Adrenal gland (tissue), 12 donors: ENCODE measurements around the gene TAS1R1. TPM values are rescaled to one million over a fixed set of nuclear protein-coding genes. Genes with fewer than 3 reads are reported as not detected.
A peak's percentile ranks its signal among the peaks of the same experiment; 100 is the strongest.

Experiments used
- DNase-seq, 7 donors: peaks; one replicate each; pipeline ENCODE4 v3.0.0-alpha.2; 2019 to 2020
- H3K27ac ChIP-seq, 5 donors: fragments of 200-600 bp; sonication (generic) in 4 of 5; 1 replicate in 3 of 5; 2 replicates in 2 of 5; pipeline versions ENCODE4 v1.5.1 to v1.8.0; 2016 to 2020; ENCODE audit warnings: mild to moderate bottlenecking in 1 of 5
- H3K27me3 ChIP-seq: fragments of 200-600 bp; 2 replicates; pipeline ENCODE4 v1.8.0; 2021
- H3K36me3 ChIP-seq, 2 donors: fragments of 200-600 bp; replicated peaks in 1 of 2; 1 replicate in 1 of 2; 2 replicates in 1 of 2; pipeline versions ENCODE4 v1.5.1 to v1.8.0; 2018 to 2022
- H3K4me1 ChIP-seq, 2 donors: fragments of 200-600 bp; replicated peaks in 1 of 2; 1 replicate in 1 of 2; 2 replicates in 1 of 2; pipeline versions ENCODE4 v1.5.1 to v1.8.0; 2018 to 2021
- H3K4me3 ChIP-seq, 4 donors: fragments of 200-600 bp; sonication (generic) in 3 of 4; one replicate each; pipeline ENCODE4 v1.5.1; 2016 to 2018
- H3K9me3 ChIP-seq, 3 donors: fragments of 200-600 bp; sonication (generic) in 1 of 3; replicated peaks in 1 of 3; 1 replicate in 2 of 3; 2 replicates in 1 of 3; pipeline versions ENCODE4 v1.5.1 to v1.8.0; 2016 to 2021
- CTCF ChIP-seq, 6 experiments: fragments of 450-650 bp in 4 of 6; fragments of 200-600 bp in 2 of 6; sonication (generic) in 1 of 6; IDR thresholded peaks; 1 replicate in 5 of 6; 2 replicates in 1 of 6; pipeline versions ENCODE4 v1.5.1 to v1.8.0; 2016 to 2021; ENCODE audit warnings: antibody characterized with exemption in 6 of 6, mild to moderate bottlenecking in 2 of 6, moderate library complexity in 1 of 6
- POLR2A ChIP-seq, 2 donors: fragments of 450-650 bp; IDR thresholded peaks; one replicate each; pipeline ENCODE4 v1.6.1; 2017; ENCODE audit warnings: antibody characterized with exemption in 2 of 2, mild to moderate bottlenecking in 2 of 2, moderate library complexity in 1 of 2
- WGBS, 4 donors: extraction: QIAGEN DNeasy Blood & Tissue Kit in 2 of 4; methylation state at CpG; one replicate each; pipeline versions ENCODE4 v1.1.5 to v1.1.7; 2013 to 2017; 5-methylcytosine and 5-hydroxymethylcytosine counted together
- intact Hi-C, 2 donors: fragments of 100-400 bp; cut with DNase I; formaldehyde crosslinking; loops; one replicate each; pipeline versions ENCODE4 v1.14.1 to v1.15.0; 2022 to 2023
- polyA plus RNA-seq, 3 donors: library from polyadenylated mRNA; stranded (reverse); fragments of 200-250 nt in 2 of 3; fragments of 350-450 nt in 1 of 3; fragmentation: Illumina TruSeq in 1 of 3; extraction: RNeasy Lipid Tissue Mini Kit (QIAGEN cat#74804) in 1 of 3; gene quantifications; one replicate each; pipeline ENCODE4 v1.2.3, GENCODE V29; 2013 to 2014
- total RNA-seq, 9 donors: library from RNA; depleted of rRNA in 4 of 9; stranded (reverse); fragments of >200 nt in 4 of 9; fragments of 120-200 nt in 1 of 9; fragmentation: NEBNext Ultra II Directional in 1 of 9; extraction: Animal tissue kit (Norgen Biotek cat#: 25700) in 1 of 9; gene quantifications; one replicate each; pipeline versions ENCODE4 v1.1.0 to v1.2.4, GENCODE V29; 2013 to 2023
- donor health status: healthy with polysubstance abuse.
- donor health status: Bipolar disorder and iron deficiency.
- donor health status: DM: yes; HTN: yes; CAD: no.
- donor health status: DM: no; HTN: no; CAD: no.
- donor health status: DM: no; HTN: no; CAD: no.
- donor health status: DM: yes; HTN: yes; CAD: no.

Gene TAS1R1
- total and polyA plus RNA-seq, 12 donors, result 0.11 to 0.83 (median 0.40) TPM; not detected in 5

GRCh38 chr1:6584126-6585080, 29.3 kb downstream of the TAS1R1 start:
- no peaks in the 10 kb centered on the region for H3K27me3 ChIP-seq
- 80 to 84% (median 83%) methylated on average over 16 to 21 of the region's 21 CpGs for WGBS, 4 donors
- H3K36me3 ChIP-seq, result peaks cover 0 to 15% of the 10 kb centered on the region in 2 donors
- peaks cover 25 to 53% of the 10 kb centered on the region in 2 donors for H3K4me1 ChIP-seq
- no peak overlapping the region for H3K27ac ChIP-seq
- intact Hi-C loops, result no loop called here
- no peak for DNase-seq
- H3K4me3 ChIP-seq, result no peak overlapping the region
- no peaks in the 10 kb centered on the region for H3K9me3 ChIP-seq
- TF ChIP-seq POLR2A (IDR thresholded peaks at IDR 0.05), result no peak
- peak in 1 of 6 experiments; percentile 19 for TF ChIP-seq CTCF (IDR thresholded peaks at IDR 0.05)

GRCh38 chr1:6585081-6585722, 30.1 kb downstream of the TAS1R1 start:
- 85 to 94% (median 90%) methylated on average over 9 to 12 of the region's 12 CpGs for WGBS, 4 donors
- DNase-seq, result no peak
- no peaks in the 10 kb centered on the region for H3K9me3 ChIP-seq
- peaks cover 0 to 23% of the 10 kb centered on the region in 2 donors for H3K36me3 ChIP-seq
- intact Hi-C loops, result no loop called here
- H3K4me1 ChIP-seq, result peaks cover 23 to 53% of the 10 kb centered on the region in 2 donors
- H3K27ac ChIP-seq, result no peak overlapping the region
- no peaks in the 10 kb centered on the region for H3K27me3 ChIP-seq
- H3K4me3 ChIP-seq, result no peak overlapping the region
- TF ChIP-seq POLR2A (IDR thresholded peaks at IDR 0.05) (no peak), CTCF (IDR thresholded peaks at IDR 0.05) (peak in 1 of 6 experiments; percentile 32)

GRCh38 chr1:6585841-6586240, 30.7 kb downstream of the TAS1R1 start:
- no peaks in the 10 kb centered on the region for H3K9me3 ChIP-seq
- H3K36me3 ChIP-seq, result peaks cover 0 to 30% of the 10 kb centered on the region in 2 donors
- peak overlapping the region in 1 of 5 donors; percentile 41 for H3K27ac ChIP-seq
- DNase-seq, result no peak
- intact Hi-C loops, result no loop called here
- TF ChIP-seq POLR2A (IDR thresholded peaks at IDR 0.05) (no peak), CTCF (IDR thresholded peaks at IDR 0.05) (no peak)
- H3K4me1 ChIP-seq, result peaks cover 16 to 47% of the 10 kb centered on the region in 2 donors
- no peaks in the 10 kb centered on the region for H3K27me3 ChIP-seq
- no peak overlapping the region for H3K4me3 ChIP-seq
- 91 to 99% (median 96%) methylated on average over 6 to 7 of the region's 7 CpGs; no CpG with 5 or more reads in 1 of the 4 donors for WGBS, 4 donors

GRCh38 chr1:6586404-6586816, 31.3 kb downstream of the TAS1R1 start:
- Histone ChIP-seq H3K4me1 (peaks cover 12 to 42% of the 10 kb centered on the region in 2 donors), H3K27me3 (no peaks in the 10 kb centered on the region), H3K27ac (peak overlapping the region in 2 of 5 donors; percentile 41 to 42), H3K4me3 (no peak overlapping the region), H3K36me3 (peaks cover 0 to 30% of the 10 kb centered on the region in 2 donors), H3K9me3 (no peaks in the 10 kb centered on the region)
- intact Hi-C loops, result no loop called here
- 62 to 67% (median 64%) methylated on average over 8 to 11 of the region's 11 CpGs; no CpG with 5 or more reads in 1 of the 4 donors for WGBS, 4 donors
- peak in 3 of 7 donors; percentile 31 to 52 (median 37) for DNase-seq
- TF ChIP-seq CTCF (IDR thresholded peaks at IDR 0.05), result no peak
- TF ChIP-seq POLR2A (IDR thresholded peaks at IDR 0.05), result no peak
